Thoracic aorta (tissue), 2 donors: Measurements from ENCODE around the gene CSF2RB. TPM values are rescaled to one million over a fixed set of nuclear protein-coding genes. Genes with fewer than 3 reads are reported as not detected.

Source experiments
- ATAC-seq: fragments of 150-250 bp; one replicate; pipeline ENCODE4 v1.8.0; 2017; ENCODE audit warnings: low read depth; ENCODE audit not compliant: insufficient number of reproducible peaks, low FRiP score
- DNase-seq: peaks from one replicate; pipeline ENCODE4 v3.0.0-alpha.2; 2020; ENCODE audit warnings: low spot score
- H3K27ac ChIP-seq, 2 donors: fragments of 200-600 bp; sonication (generic); 1 replicate in 1 of 2; 2 replicates in 1 of 2; pipeline ENCODE4 v1.5.1; 2016; ENCODE audit warnings: mild to moderate bottlenecking in 2 of 2, moderate library complexity in 2 of 2
- H3K27me3 ChIP-seq: fragments of 200-600 bp; sonication (generic); replicated peaks from 2 replicates; pipeline ENCODE4 v1.6.0; 2016; ENCODE audit warnings: mild to moderate bottlenecking; ENCODE audit not compliant: insufficient read depth
- H3K36me3 ChIP-seq: fragments of 200-600 bp; sonication (generic); one replicate; pipeline ENCODE4 v1.5.1; 2016
- H3K4me1 ChIP-seq, 2 donors: fragments of 200-600 bp; sonication (generic); 1 replicate in 1 of 2; 2 replicates in 1 of 2; pipeline versions ENCODE4 v1.5.1 to v1.6.0; 2016; ENCODE audit warnings: low read depth in 2 of 2, mild to moderate bottlenecking in 1 of 2; ENCODE audit not compliant: control insufficient read depth in 1 of 2
- H3K4me3 ChIP-seq: fragments of 200-600 bp; sonication (generic); 2 replicates; pipeline ENCODE4 v1.5.1; 2016; ENCODE audit warnings: mild to moderate bottlenecking
- H3K9me3 ChIP-seq: fragments of 200-600 bp; sonication (generic); 2 replicates; pipeline ENCODE4 v1.5.1; 2016
- total RNA-seq, 2 donors: library from RNA; depleted of rRNA; stranded (reverse); fragments of >200 nt; gene quantifications; one replicate each; pipeline versions ENCODE4 v1.1.0 to v1.2.3, GENCODE V29; 2016
- TF ChIP-seq, protein P1 (sequence below): fragments of 200-600 bp; sonication (generic); IDR thresholded peaks from one replicate; pipeline ENCODE4 v1.5.1; 2019; ENCODE audit warnings: antibody characterized with exemption

The CSF2RB gene
- total RNA-seq, 2 donors from 2014 or later, result 13.0 to 21.4 TPM

DNA sequence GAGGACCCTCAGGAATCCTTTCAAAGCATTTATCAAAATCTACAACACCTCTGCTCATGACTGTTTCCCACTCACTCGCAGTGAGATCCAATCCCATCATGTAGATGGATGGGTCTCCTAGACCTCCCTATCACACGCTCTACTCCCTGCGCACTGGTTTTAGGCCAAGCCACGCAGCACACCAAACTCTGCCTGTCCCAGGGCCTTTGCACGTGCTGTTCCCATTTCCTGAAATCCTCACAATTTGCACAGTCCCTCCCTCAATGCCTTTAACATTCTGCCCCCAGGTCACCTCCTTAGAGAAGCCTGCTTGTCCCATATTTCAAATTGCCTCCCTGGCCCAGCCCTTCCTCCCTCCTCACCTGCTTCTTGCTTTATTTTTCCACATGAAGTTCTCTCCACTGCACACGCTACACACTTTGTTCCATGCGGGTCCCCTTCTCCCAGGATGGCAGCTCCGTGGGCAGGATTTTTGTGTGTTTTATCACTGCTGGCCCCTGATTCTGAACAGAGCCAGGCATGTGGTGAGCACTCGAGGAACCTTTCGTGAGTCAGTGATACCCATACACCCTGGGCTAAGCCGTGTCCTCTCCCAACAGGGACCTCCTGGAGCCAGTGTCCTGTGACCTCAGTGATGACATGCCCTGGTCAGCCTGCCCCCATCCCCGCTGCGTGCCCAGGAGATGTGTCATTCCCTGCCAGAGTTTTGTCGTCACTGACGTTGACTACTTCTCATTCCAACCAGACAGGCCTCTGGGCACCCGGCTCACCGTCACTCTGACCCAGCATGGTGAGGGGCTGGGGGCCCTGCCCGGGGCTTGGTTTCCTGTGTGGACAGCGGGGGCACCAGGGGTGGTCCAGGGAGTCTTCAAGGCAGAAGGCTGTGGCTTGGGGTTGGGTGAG lies 12.2 kb downstream of the CSF2RB start:
- Histone ChIP-seq H3K4me1 (no peaks in the 10 kb centered on the region), H3K27me3 (no peaks in the 10 kb centered on the region), H3K36me3 (no peaks in the 10 kb centered on the region), H3K4me3 (no peak overlapping the region), H3K9me3 (no peaks in the 10 kb centered on the region), H3K27ac (no peak overlapping the region)
- TF ChIP-seq, protein P1, sequence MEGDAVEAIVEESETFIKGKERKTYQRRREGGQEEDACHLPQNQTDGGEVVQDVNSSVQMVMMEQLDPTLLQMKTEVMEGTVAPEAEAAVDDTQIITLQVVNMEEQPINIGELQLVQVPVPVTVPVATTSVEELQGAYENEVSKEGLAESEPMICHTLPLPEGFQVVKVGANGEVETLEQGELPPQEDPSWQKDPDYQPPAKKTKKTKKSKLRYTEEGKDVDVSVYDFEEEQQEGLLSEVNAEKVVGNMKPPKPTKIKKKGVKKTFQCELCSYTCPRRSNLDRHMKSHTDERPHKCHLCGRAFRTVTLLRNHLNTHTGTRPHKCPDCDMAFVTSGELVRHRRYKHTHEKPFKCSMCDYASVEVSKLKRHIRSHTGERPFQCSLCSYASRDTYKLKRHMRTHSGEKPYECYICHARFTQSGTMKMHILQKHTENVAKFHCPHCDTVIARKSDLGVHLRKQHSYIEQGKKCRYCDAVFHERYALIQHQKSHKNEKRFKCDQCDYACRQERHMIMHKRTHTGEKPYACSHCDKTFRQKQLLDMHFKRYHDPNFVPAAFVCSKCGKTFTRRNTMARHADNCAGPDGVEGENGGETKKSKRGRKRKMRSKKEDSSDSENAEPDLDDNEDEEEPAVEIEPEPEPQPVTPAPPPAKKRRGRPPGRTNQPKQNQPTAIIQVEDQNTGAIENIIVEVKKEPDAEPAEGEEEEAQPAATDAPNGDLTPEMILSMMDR, result no peak
- no peak for ATAC-seq
- DNase-seq, result no peak

DNA sequence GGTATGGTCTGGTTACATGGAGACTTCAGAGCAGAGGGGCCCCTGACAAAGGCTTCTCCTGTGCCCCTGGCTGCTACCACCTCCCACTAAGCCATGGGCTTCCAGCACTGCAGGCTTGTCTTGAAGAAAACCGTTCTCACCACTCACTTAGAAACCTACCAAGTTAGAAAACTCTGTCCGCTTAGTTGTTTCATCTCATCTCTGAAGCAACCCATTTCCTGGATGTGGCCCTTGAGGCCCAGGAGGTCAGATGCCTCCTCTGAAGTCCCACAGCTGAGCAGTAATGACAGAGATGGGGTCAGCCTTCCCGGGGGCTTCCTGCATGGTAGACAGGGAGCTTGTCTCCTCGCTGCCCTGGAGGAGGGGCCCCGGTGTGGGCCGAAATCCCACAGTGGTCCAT lies 12.9 kb downstream of the CSF2RB start:
- Histone ChIP-seq H3K4me3 (no peak overlapping the region), H3K4me1 (no peaks in the 10 kb centered on the region), H3K36me3 (no peaks in the 10 kb centered on the region), H3K27ac (no peak overlapping the region), H3K27me3 (no peaks in the 10 kb centered on the region), H3K9me3 (no peaks in the 10 kb centered on the region)
- ATAC-seq (no peak), DNase-seq (no peak)
- TF ChIP-seq, protein P1, result no peak

DNA sequence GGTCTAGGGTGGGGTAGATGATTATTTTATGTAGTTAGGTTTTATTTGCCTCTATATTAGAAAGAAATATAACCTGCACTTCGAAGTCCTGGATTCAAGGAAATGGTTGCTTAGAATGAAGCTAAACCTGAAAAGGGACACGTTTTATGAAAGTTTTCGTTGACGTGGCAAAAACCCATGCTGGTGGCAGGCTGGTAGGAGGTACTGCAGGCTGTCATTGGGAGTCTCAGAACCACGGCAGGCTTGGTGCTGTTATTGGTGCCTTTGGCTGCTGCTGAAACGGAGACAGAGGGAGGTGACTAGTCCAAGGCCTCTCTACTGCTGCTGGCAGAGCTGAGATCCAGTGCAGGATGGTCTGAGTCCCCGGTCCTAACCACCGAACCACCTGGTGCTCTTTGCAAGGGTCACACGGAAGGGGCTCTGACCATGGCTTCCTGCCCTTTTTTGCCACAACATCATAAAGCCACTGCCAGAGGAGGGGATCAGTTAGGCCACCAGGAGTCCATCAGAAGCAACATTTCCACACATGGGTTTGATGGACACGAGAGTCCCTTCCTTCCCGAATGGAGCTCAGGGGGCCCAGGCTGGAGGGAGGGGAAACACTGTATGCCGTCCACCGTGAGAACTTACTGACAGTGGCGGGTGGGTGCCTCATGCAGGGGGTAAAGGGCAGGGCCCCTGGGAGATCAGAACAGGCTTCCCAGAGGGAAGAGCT lies 13.4 kb downstream of the CSF2RB start:
- Histone ChIP-seq H3K9me3 (no peaks in the 10 kb centered on the region), H3K27ac (no peak overlapping the region), H3K4me1 (no peaks in the 10 kb centered on the region), H3K27me3 (no peaks in the 10 kb centered on the region), H3K36me3 (no peaks in the 10 kb centered on the region), H3K4me3 (no peak overlapping the region)
- no peak for DNase-seq
- TF ChIP-seq, protein P1, result no peak
- no peak for ATAC-seq

DNA sequence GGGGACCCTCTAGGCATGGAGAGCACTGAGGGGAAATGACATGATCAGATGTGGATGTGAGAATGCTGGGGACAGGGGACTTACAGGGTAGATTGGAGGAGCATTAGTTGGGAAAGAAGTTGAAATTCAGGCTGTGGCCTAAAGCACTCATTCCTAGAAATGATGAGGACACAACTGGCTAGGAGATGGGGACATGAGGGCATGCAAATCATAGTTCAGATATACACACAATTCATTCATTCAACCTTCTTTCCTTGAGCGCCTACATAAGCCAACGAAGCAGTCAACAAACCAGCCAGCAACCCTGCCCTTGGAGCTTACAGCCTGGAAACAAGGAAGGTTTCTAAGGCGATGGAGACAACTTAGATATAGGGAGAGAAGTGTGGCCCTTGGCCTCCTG lies 14.2 kb downstream of the CSF2RB start:
- no peak for DNase-seq
- Histone ChIP-seq H3K4me3 (no peak overlapping the region), H3K36me3 (no peaks in the 10 kb centered on the region), H3K9me3 (no peaks in the 10 kb centered on the region), H3K27me3 (no peaks in the 10 kb centered on the region), H3K4me1 (no peaks in the 10 kb centered on the region), H3K27ac (no peak overlapping the region)
- no peak for ATAC-seq
- TF ChIP-seq, protein P1, result no peak

DNA sequence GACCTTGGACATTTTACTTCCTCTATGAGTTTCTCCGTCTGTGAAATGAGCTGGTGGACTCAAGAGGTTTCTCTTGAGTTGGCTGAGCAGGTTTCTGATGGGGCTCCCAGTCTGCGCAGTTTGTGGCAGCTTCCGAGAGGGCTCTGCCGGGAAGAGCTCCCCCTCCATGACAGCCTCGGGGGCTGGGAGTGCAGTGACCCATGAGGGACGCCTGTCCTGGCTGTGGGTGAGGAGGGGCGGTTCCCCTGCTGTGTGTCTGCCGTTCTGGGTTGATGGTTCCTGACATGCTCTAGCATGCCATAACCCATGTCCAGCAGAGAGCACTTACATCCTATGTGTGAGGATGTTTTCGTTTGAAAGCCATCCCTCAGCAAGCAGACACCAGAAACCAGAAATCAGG lies 14.8 kb downstream of the CSF2RB start:
- no peak overlapping the region for H3K4me3 ChIP-seq
- TF ChIP-seq, protein P1, result no peak
- DNase-seq (no peak), ATAC-seq (no peak)
- no peak overlapping the region for H3K27ac ChIP-seq
- H3K4me1 ChIP-seq, result no peaks in the 10 kb centered on the region
- no peaks in the 10 kb centered on the region for H3K27me3 ChIP-seq
- no peaks in the 10 kb centered on the region for H3K36me3 ChIP-seq
- no peaks in the 10 kb centered on the region for H3K9me3 ChIP-seq
